HepG2 (cell line): ENCODE data around the gene PDE4D. TPM values are rescaled to one million over a fixed set of nuclear protein-coding genes. Genes with fewer than 3 reads are reported as not detected.

Source experiments
- ATAC-seq: fragments of 200-7000 bp; cut with Tn5 transposase; 3 replicates; pipeline ENCODE4 v1.9.1; 2020; ENCODE audit warnings: mild to moderate bottlenecking, moderate library complexity
- BruUV-seq: library from RNA; stranded (reverse); fragments of 400-500 nt; replicated peaks from 2 replicates; lab custom pipeline; 2021; lab: Mats Ljungman, UMichigan
- CTCF ChIA-PET: fragments of 300-600 bp; formaldehyde crosslinking; extraction: SDS; loops from one replicate; lab custom pipeline; 2021; ENCODE audit warnings: low total read pairs, inconsistent platforms, low intra/inter-chr PET ratio; lab: Yijun Ruan, JAX
- POLR2A ChIA-PET: fragments of 350-600 bp; sonication (Branson Sonifier 250); formaldehyde crosslinking; loops from one replicate; lab custom pipeline; 2020; ENCODE audit warnings: antibody characterized with exemption, inconsistent platforms; lab: Yijun Ruan, JAX
- DNase-seq: peaks from one replicate; pipeline ENCODE4 v3.0.0-alpha.2; 2015; ENCODE audit warnings: low spot score
- FAIRE-seq: peaks from 3 replicates; lab custom pipeline; 2011; peaks lifted over from hg19 to GRCh38; lab: Jason Lieb, UNC
- H2AFZ ChIP-seq: one replicate; pipeline ENCODE4 v1.6.1; 2011; ENCODE audit warnings: low read length, inconsistent platforms
- H3K27ac ChIP-seq: fragments of 300-600 bp; 3 replicates; pipeline ENCODE4 v1.8.0; 2011; ENCODE audit warnings: mixed run types, mild to moderate bottlenecking, mixed read lengths, low read length, inconsistent platforms; ENCODE audit not compliant: insufficient read depth; ENCODE audit errors: extremely low read length
- H3K27me3 ChIP-seq, 2 experiments: fragments of 200-600 bp in 1 of 2; 2 replicates in 1 of 2; 3 replicates in 1 of 2; pipeline versions ENCODE4 v1.6.0 to v1.8.0; 2011; ENCODE audit warnings: low read length in 2 of 2, mild to moderate bottlenecking in 2 of 2, moderate library complexity in 2 of 2, inconsistent platforms in 1 of 2; ENCODE audit not compliant: insufficient read depth in 2 of 2, control insufficient read depth in 1 of 2
- H3K36me3 ChIP-seq, 2 experiments: fragments of 200-600 bp in 1 of 2; replicated peaks in 1 of 2; 2 replicates in 1 of 2; 3 replicates in 1 of 2; pipeline versions ENCODE4 v1.5.1 to v1.8.0; 2011; ENCODE audit warnings: low read length in 2 of 2, inconsistent platforms in 1 of 2; ENCODE audit not compliant: insufficient read depth in 2 of 2, control insufficient read depth in 1 of 2
- H3K4me1 ChIP-seq: 2 replicates; pipeline ENCODE4 v1.5.1; 2012; ENCODE audit warnings: low read length, inconsistent platforms; ENCODE audit not compliant: insufficient read depth
- H3K4me2 ChIP-seq: 2 replicates; pipeline ENCODE4 v1.6.0; 2011; ENCODE audit warnings: low read depth, low read length, inconsistent platforms
- H3K4me3 ChIP-seq, 3 experiments: fragments of 200-600 bp in 1 of 3; sonication (generic), shearing (Covaris generic) in 1 of 3; replicated peaks in 1 of 3; 2 replicates each; pipeline ENCODE4 v1.5.1; 2011 to 2016; ENCODE audit warnings: low read length in 3 of 3, inconsistent platforms in 2 of 3, low read depth in 2 of 3, mild to moderate bottlenecking in 2 of 3, control low read depth in 1 of 3, mixed read lengths in 1 of 3; ENCODE audit not compliant: insufficient read depth in 1 of 3
- H3K79me2 ChIP-seq: one replicate; pipeline ENCODE4 v1.6.1; 2011; ENCODE audit warnings: low read length, inconsistent platforms; ENCODE audit not compliant: insufficient read depth
- H3K9ac ChIP-seq: 2 replicates; pipeline ENCODE4 v1.6.0; 2011; ENCODE audit warnings: mild to moderate bottlenecking, low read depth, low read length, inconsistent platforms; ENCODE audit not compliant: insufficient read depth
- H3K9me3 ChIP-seq: 2 replicates; pipeline ENCODE4 v1.5.1; 2012; ENCODE audit warnings: mild to moderate bottlenecking, low read length
- H4K20me1 ChIP-seq: 2 replicates; pipeline ENCODE4 v1.6.0; 2011; ENCODE audit warnings: inconsistent platforms, mild to moderate bottlenecking, low read length, moderate library complexity; ENCODE audit not compliant: insufficient read depth
- HOXA3 ChIP-seq: sonication (generic); formaldehyde crosslinking; IDR thresholded peaks from 2 replicates; pipeline ENCODE4 v1.5.0; 2020; ENCODE audit warnings: missing genetic modification reagents
- MED8 ChIP-seq: sonication (generic); formaldehyde crosslinking; IDR thresholded peaks from 2 replicates; pipeline ENCODE4 v1.8.1; 2023; ENCODE audit warnings: mild to moderate bottlenecking, missing genetic modification reagents; ENCODE audit not compliant: insufficient replicate concordance
- NFE2 ChIP-seq: sonication (generic); formaldehyde crosslinking; IDR thresholded peaks from 2 replicates; pipeline ENCODE4 v1.4.0; 2020; ENCODE audit warnings: missing genetic modification reagents
- RERE ChIP-seq: IDR thresholded peaks from 2 replicates; pipeline ENCODE4 v1.6.1; 2016; ENCODE audit warnings: low read depth, missing genetic modification reagents, missing compliant biosample characterization
- SIN3B ChIP-seq: fragments of 150-350 bp; IDR thresholded peaks from 2 replicates; pipeline ENCODE4 v1.6.1; 2014; ENCODE audit warnings: low read length
- TCF12 ChIP-seq, 2 experiments: fragments of 450-650 bp in 1 of 2; sonication (generic) in 1 of 2; formaldehyde crosslinking in 1 of 2; IDR thresholded peaks; 2 replicates each; pipeline versions ENCODE4 v1.6.1 to v1.8.0; 2017 to 2022; ENCODE audit warnings: antibody characterized with exemption in 1 of 2, mild to moderate bottlenecking in 1 of 2, missing genetic modification reagents in 1 of 2, moderate library complexity in 1 of 2
- WGBS: methylation state at CpG from one replicate; pipeline ENCODE4 v1.1.6; 2017; ENCODE audit warnings: low lambda C conversion rate; 5-methylcytosine and 5-hydroxymethylcytosine counted together
- in situ Hi-C: cut with HindIII; loops from 2 replicates; pipeline ENCODE4 v1.10.0; 2017; ENCODE audit warnings: low pct_unique_long_range_greater_than_20kb; ENCODE audit not compliant: extremely low pct_ligation_motif_present
- intact Hi-C: fragments of 100-400 bp; cut with micrococcal nuclease; formaldehyde crosslinking; loops from one replicate; pipeline ENCODE4 v1.10.0; 2022; ENCODE audit not compliant: unreplicated experiment
- polyA plus RNA-seq, 8 experiments: library from polyadenylated mRNA; depleted of rRNA in 3 of 8; stranded (reverse) in 7 of 8; unstranded in 1 of 8; fragments of >200 nt; fragmentation: Illumina TruSeq in 4 of 8; extraction: Trizol in 4 of 8; gene quantifications; 2 replicates each; pipeline versions ENCODE4 v1.2.1 to v1.2.3, GENCODE V29; 2011 to 2016; ENCODE audit warnings: low read depth in 4 of 8, missing spikeins in 1 of 8, mixed read lengths in 1 of 8; ENCODE audit not compliant: insufficient read depth in 1 of 8
- total RNA-seq, 5 experiments: library from RNA; depleted of rRNA; stranded (reverse); fragments of >200 nt; fragmentation: Illumina TruSeq; extraction: Trizol; gene quantifications; 2 replicates each; pipeline ENCODE4 v1.2.3, GENCODE V29; 2016; ENCODE audit warnings: low read depth in 1 of 5

Gene PDE4D
- total and polyA plus RNA-seq, 2 of the 13 experiments (the other 11 are each of a cell fraction or from before 2014, with no cell fraction given), result 7.0 to 12.2 TPM

- TF ChIP-seq TCF12 (IDR thresholded peaks at IDR 0.05) (no peak), TCF12 (CRISPR knock-in tag; IDR thresholded peaks at IDR 0.05) (no peak), RERE (CRISPR knock-in tag) (no peak)
These were observed 639.9 kb downstream of the PDE4D start (continued) for GRCh38 chr5:59253625-59254024.

GRCh38 chr5:59251627-59252026, 641.9 kb downstream of the PDE4D start:
- no peaks in the 10 kb centered on the region for H4K20me1 ChIP-seq
- CTCF ChIA-PET, result no interaction called here
- H3K4me2 ChIP-seq, result no peak overlapping the region
- no peaks in the 10 kb centered on the region for H3K36me3 ChIP-seq
- peaks cover 9% of the 10 kb centered on the region for H3K4me1 ChIP-seq
- POLR2A ChIA-PET, result no interaction called here
- intact Hi-C loops (no loop called here), in situ Hi-C loops (no loop called here)
- ATAC-seq (no peak), FAIRE-seq (no peak), DNase-seq (no peak)
- no peak overlapping the region for H2AFZ ChIP-seq
- 38% methylated on average over 3 of the region's 3 CpGs for WGBS
- H3K9me3 ChIP-seq, result no peaks in the 10 kb centered on the region
- no peak overlapping the region for H3K27ac ChIP-seq
- BruUV-seq, result no TSS peak
- H3K9ac ChIP-seq, result no peak overlapping the region
- no peak overlapping the region for H3K4me3 ChIP-seq
- H3K79me2 ChIP-seq, result no peaks in the 10 kb centered on the region
- TF ChIP-seq SIN3B (no peak), MED8 (CRISPR knock-in tag) (no peak), HOXA3 (CRISPR knock-in tag) (no peak), NFE2 (no peak)
- no peaks in the 10 kb centered on the region for H3K27me3 ChIP-seq
